Memory B cell (primary cell): ENCODE results near the gene RBM3.

Source experiments
- ATAC-seq: fragments of 150-1000 bp; cut with Tn5 transposase; 2 replicates; pipeline ENCODE4 v1.10.0; 2021; ENCODE audit warnings: low read depth, mild to moderate bottlenecking, moderate library complexity
- DNase-seq, 2 donors: peaks; one replicate each; pipeline ENCODE4 v3.0.0; 2022; ENCODE audit warnings: low spot score in 2 of 2
- H3K27ac Mint-ChIP-seq: one replicate; pipeline ENCODE4 v1.8.0; 2022; ENCODE audit warnings: mild to moderate bottlenecking, moderate library complexity, mixed read lengths
- H3K27me3 Mint-ChIP-seq: one replicate; pipeline ENCODE4 v1.8.0; 2022; ENCODE audit warnings: mixed read lengths
- H3K36me3 Mint-ChIP-seq: one replicate; pipeline ENCODE4 v1.8.0; 2022; ENCODE audit warnings: mild to moderate bottlenecking, mixed read lengths
- H3K4me1 Mint-ChIP-seq: one replicate; pipeline ENCODE4 v1.8.0; 2022; ENCODE audit warnings: mixed read lengths
- H3K4me3 Mint-ChIP-seq: one replicate; pipeline ENCODE4 v1.8.0; 2022; ENCODE audit warnings: mild to moderate bottlenecking, moderate library complexity, mixed read lengths
- H3K9me3 Mint-ChIP-seq: one replicate; pipeline ENCODE4 v1.8.0; 2022; ENCODE audit warnings: mixed read lengths

RBM3 gene

GRCh38 chrX:48617542-48618340 lies 43.5 kb downstream of the RBM3 start:
- Mint-ChIP-seq H3K9me3 (no peaks in the 10 kb centered on the region), H3K4me3 (no peak overlapping the region), H3K4me1 (no peaks in the 10 kb centered on the region), H3K27me3 (no peaks in the 10 kb centered on the region), H3K27ac (no peak overlapping the region), H3K36me3 (no peaks in the 10 kb centered on the region)
- no peak for ATAC-seq
- DNase-seq, result no peak

- H3K9me3 Mint-ChIP-seq, result no peaks in the 10 kb centered on the region
- no peaks in the 10 kb centered on the region for H3K27me3 Mint-ChIP-seq
- H3K4me3 Mint-ChIP-seq, result no peak overlapping the region
- H3K27ac Mint-ChIP-seq, result no peak overlapping the region
- H3K4me1 Mint-ChIP-seq, result no peaks in the 10 kb centered on the region
- ATAC-seq, result no peak
- DNase-seq, result no peak
- H3K36me3 Mint-ChIP-seq, result no peaks in the 10 kb centered on the region
These were observed 52.4 kb downstream of the RBM3 start for GRCh38 chrX:48626401-48627298.
